ENCODE measurements around the gene MSMP. TPM values are rescaled to one million over a fixed set of nuclear protein-coding genes. Genes with fewer than 3 reads are reported as not detected.
A peak's percentile ranks its signal among the peaks of the same experiment; 100 is the strongest.

The MSMP gene
- total and polyA plus RNA-seq, 2 donors (not counting 3 experiments of a cell fraction or from before 2014, with no cell fraction given): 18.8 to 29.0 TPM

- H2AFZ ChIP-seq (ENCODE audit: low read depth, low read length): no peak overlapping the region
- no peaks in the 10 kb centered on the region for H3K27me3 ChIP-seq (ENCODE audit: control insufficient read depth in 2 of 2, insufficient read depth in 2 of 2, low read length in 2 of 2)
- CTCF ChIA-PET: interaction anchor here (0.7 to 7.2 kb wide), 7 partner anchors 14 to 92 kb away, joined by 3 to 86 read pairs (median 20); partner anchors contain the start of genes CCDC107, CREB3, RMRP and TLN1
- H3K79me2 ChIP-seq (ENCODE audit: control insufficient read depth, insufficient read depth, low read length): peaks cover 43% of the 10 kb centered on the region
- peak overlapping the region; percentile 99 for H3K9ac ChIP-seq (replicated peaks; ENCODE audit: extremely low read depth, insufficient read depth, low read length)
- peak overlapping the region; percentile 84 for H3K27ac ChIP-seq (ENCODE audit: insufficient read depth, low read depth, low read length)
- TF ChIP-seq MAX (IDR thresholded peaks at IDR 0.05; ENCODE audit: insufficient read depth, insufficient read length) (no peak), POLR2A (IDR thresholded peaks at IDR 0.05; ENCODE audit: low read depth, low read length) (no peak), MYC (IDR thresholded peaks at IDR 0.05; ENCODE audit: low read depth, low read length) (no peak), JUN (IDR thresholded peaks at IDR 0.05; ENCODE audit: borderline replicate concordance, insufficient read depth, insufficient read length, low read depth) (no peak), POLR2AphosphoS5 (IDR thresholded peaks at IDR 0.05; ENCODE audit: insufficient read depth, low read depth, low read length) (no peak), FOS (IDR thresholded peaks at IDR 0.05; ENCODE audit: borderline replicate concordance, insufficient read depth, low read length) (no peak), EZH2 (IDR thresholded peaks at IDR 0.05; ENCODE audit: borderline replicate concordance, low read depth, low read length, severe bottlenecking) (no peak), CTCF (IDR thresholded peaks at IDR 0.05; ENCODE audit: extremely low read depth in 1 of 2, insufficient read depth in 1 of 2, low read depth in 1 of 2, low read length in 2 of 2) (no peak), GATA2 (IDR thresholded peaks at IDR 0.05; ENCODE audit: insufficient read depth, insufficient read length, low read depth, low read length) (no peak)
- BruUV-seq (replicated peaks): no TSS peak
- peak overlapping the region; percentile 62 for H3K4me2 ChIP-seq (ENCODE audit: insufficient read depth, low read length)
- dilution Hi-C loops (cut with MboI; ENCODE audit: extremely low pct_ligation_motif_present, low sequenced_read_pairs): no loop called here
- no peaks in the 10 kb centered on the region for H4K20me1 ChIP-seq (replicated peaks; ENCODE audit: control insufficient read depth, extremely low read depth, insufficient read depth, low read length)
- peaks cover 72% of the 10 kb centered on the region for H3K4me1 ChIP-seq (ENCODE audit: control insufficient read depth, extremely low read depth, insufficient read depth, low read length)
- POLR2A ChIA-PET: no interaction called here
- H3K9me3 ChIP-seq (replicated peaks; ENCODE audit: control insufficient read depth, insufficient read depth, low read length): no peaks in the 10 kb centered on the region
- FAIRE-seq (no peak), DNase-seq (ENCODE audit: low read depth, low spot score) (no peak)
- intact Hi-C loops (cut with micrococcal nuclease): no loop called here
- H3K4me3 ChIP-seq (replicated peaks in 1 of 3; ENCODE audit: insufficient read depth in 1 of 3, low read depth in 1 of 3, low read length in 3 of 3): no peak overlapping the region
- peaks cover 0 to 2% of the 10 kb centered on the region in 2 experiments for H3K36me3 ChIP-seq (ENCODE audit: control insufficient read depth in 2 of 2, extremely low read depth in 1 of 2, insufficient read depth in 2 of 2, low read length in 2 of 2)
- no peaks in the 10 kb centered on the region for H3K9me1 ChIP-seq (replicated peaks; ENCODE audit: control insufficient read depth, extremely low read depth, insufficient read depth, low read length)
Observed at GRCh38 chr9:35750256-35750531, 3.9 kb downstream of the MSMP start.
